Skeletal muscle satellite cell (primary cell): ENCODE data around the gene LAMB4.
A peak's percentile ranks its signal among the peaks of the same experiment; 100 is the strongest.

Experiments used
- H3K27me3 ChIP-seq: 2 replicates; pipeline ENCODE4 v1.7.0; 2013; ENCODE audit warnings: low read length; ENCODE audit not compliant: control insufficient read depth, insufficient read depth
- H3K36me3 ChIP-seq: 2 replicates; pipeline ENCODE4 v1.7.0; 2013; ENCODE audit warnings: mild to moderate bottlenecking, control low read depth, low read length; ENCODE audit not compliant: insufficient read depth
- H3K4me1 ChIP-seq: 2 replicates; pipeline ENCODE4 v1.7.0; 2013; ENCODE audit warnings: low read length; ENCODE audit not compliant: control insufficient read depth, insufficient read depth
- H3K4me2 ChIP-seq: 2 replicates; pipeline ENCODE4 v1.7.0; 2013; ENCODE audit warnings: mild to moderate bottlenecking, low read length
- H3K4me3 ChIP-seq: 2 replicates; pipeline ENCODE4 v1.7.0; 2013; ENCODE audit warnings: low read length
- H3K9ac ChIP-seq: 2 replicates; pipeline ENCODE4 v1.7.0; 2013; ENCODE audit warnings: mild to moderate bottlenecking, low read depth, low read length, moderate library complexity
- H3K9me3 ChIP-seq: replicated peaks from 2 replicates; pipeline ENCODE4 v1.7.0; 2013; ENCODE audit warnings: mild to moderate bottlenecking, control low read depth, low read length

The LAMB4 gene

DNA sequence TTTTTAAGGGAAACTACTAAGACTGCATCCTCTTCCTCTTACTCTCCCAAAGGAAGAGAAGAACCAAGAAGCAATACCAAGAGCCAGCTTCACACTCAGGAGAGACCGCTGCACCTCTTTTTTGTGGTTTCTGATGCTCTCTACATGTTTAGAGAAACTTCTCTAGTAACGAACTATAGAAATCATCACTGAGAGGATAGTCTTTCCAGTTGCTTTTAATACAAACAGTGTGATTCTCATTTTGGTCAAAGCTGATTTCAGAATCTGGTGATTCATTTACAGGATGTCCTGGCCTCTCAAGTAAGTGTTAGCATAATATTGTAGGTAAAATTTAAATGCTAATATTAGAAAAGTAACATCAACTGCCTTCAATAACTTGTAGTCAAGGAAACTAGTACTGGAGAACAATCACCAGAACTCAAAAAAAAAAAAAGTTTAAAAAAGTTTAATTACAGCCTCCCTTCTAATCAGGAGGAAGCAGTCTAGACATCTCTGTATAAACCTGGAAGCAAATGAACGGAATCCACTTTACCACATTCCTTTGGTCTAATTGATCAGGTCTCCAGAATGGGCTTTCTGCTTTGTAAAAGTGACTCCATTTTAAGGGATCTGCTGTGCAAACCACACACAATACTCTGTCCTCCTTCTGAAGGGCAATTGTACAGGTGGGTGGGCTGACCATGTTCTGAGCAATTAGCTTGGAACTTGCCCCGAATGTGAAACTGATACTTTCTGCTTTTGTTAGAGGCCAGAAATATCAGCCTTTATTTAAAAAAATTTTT lies 130.2 kb downstream of the LAMB4 start:
- H3K27me3 ChIP-seq, result no peaks in the 10 kb centered on the region

DNA sequence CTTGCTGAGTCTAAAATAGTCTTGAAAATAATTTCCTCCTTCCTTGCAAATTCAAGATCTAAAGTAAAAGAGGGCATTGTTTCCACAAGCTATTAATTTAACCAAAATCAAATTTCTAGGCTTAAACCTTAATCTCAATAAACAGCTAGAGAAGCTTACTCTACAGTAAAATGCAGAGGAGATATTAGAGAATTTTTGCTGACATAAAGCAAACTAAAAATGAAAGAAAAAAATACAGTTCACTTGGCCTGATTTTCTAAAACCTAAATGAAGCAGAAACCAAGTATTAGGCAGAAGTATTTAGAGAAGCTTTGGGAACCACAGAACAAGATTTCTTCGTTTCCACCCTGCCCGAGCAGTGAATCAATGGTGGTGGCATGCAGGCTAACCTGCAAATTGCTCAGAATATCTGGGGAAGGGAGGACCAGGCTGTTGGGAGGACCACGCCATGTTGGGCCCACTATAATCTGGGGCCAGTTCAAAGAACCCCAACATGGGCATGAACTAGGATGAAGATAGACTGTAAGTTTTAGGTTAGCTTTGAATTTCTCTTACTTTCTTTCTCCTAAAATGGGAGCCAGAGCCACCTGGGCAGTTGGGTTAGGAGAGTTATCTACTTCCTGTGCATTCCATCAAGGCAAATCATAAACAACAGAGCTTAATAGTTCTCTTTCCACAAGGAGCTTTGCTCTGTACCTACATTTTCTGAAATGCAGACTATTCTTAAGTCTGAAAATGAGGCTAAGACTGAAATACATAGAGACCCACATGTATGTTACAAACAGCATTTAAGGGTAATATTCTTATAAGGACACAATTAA lies 131.3 kb downstream of the LAMB4 start:
- peak overlapping the region; percentile 25 for H3K4me3 ChIP-seq

More for the DNA sequence above, 130.2 kb downstream of the LAMB4 start:
- Histone ChIP-seq H3K4me1 (peaks cover 73% of the 10 kb centered on the region), H3K4me3 (peak overlapping the region; percentile 6), H3K9ac (peak overlapping the region; percentile 13), H3K9me3 (no peaks in the 10 kb centered on the region), H3K36me3 (peaks cover 39% of the 10 kb centered on the region), H3K4me2 (peak overlapping the region; percentile 94)

DNA sequence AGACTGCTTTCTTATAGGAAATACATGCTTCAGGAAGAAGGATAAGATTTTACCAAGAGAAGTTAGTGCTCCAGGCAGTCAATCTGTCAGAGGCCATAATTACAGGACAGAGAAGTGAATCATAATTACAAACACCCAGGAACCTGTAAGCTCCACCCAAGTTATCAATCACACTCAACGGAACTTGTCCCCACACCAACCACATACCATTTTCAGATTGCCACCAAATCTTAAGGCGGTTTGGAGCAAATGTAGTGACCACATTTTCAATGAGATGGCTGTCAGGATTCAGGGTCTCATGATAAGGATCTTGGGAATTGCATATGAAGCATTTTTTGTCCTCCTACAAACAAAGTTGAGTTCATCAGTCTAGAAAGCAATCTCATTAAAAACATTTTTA lies 132.0 kb downstream of the LAMB4 start:
- H3K4me1 ChIP-seq, result peaks cover 79% of the 10 kb centered on the region
- peaks cover 57% of the 10 kb centered on the region for H3K36me3 ChIP-seq
- no peak overlapping the region for H3K9ac ChIP-seq
- H3K4me3 ChIP-seq, result peak overlapping the region; percentile 8
- no peaks in the 10 kb centered on the region for H3K27me3 ChIP-seq
- H3K9me3 ChIP-seq, result no peaks in the 10 kb centered on the region
- peak overlapping the region; percentile 7 for H3K4me2 ChIP-seq

More for the DNA sequence above, 131.3 kb downstream of the LAMB4 start:
- H3K9me3 ChIP-seq, result no peaks in the 10 kb centered on the region
- H3K27me3 ChIP-seq, result no peaks in the 10 kb centered on the region
- peak overlapping the region; percentile 13 for H3K9ac ChIP-seq
- H3K4me1 ChIP-seq, result peaks cover 80% of the 10 kb centered on the region
- peak overlapping the region; percentile 94 for H3K4me2 ChIP-seq
- H3K36me3 ChIP-seq, result peaks cover 50% of the 10 kb centered on the region

DNA sequence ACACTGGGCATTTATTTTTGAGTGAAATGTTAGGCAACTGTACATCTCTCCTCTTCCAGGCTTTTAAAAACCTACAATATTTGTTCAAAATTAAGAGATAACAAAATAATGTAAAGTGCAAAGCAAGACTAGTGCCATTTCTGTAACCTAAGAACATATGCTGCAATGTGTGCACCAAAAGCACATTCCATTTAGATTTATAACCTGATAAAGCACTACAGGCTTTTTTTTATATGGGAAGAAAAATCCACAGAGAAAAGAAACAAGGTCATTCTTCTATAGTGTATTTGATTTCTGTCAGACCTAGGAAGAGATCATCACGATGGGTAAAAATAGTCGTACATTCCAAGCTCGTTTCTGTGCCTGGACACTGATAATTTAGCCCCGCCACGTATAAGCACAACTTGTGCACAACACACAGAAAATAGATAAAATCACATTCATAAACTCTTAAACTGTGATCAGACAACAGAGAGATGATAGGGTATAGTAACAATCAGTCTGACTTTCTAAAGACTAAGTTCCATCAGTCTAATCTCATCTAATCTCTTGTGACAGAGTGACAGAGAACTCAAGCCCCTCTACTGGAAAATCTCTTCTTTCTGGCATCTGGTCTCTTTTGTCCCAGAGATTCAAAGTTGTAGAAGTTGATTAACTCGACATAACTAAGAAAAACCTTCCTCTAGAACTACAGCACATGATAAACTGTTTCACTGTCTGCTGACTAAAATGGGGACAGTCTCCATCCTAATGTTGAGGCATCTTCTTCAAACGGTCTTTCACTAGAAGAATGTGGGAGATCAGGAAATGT lies 133.9 kb downstream of the LAMB4 start:
- Histone ChIP-seq H3K27me3 (no peaks in the 10 kb centered on the region), H3K4me3 (peak overlapping the region; percentile 49), H3K4me1 (peaks cover 76% of the 10 kb centered on the region), H3K36me3 (peaks cover 67% of the 10 kb centered on the region), H3K4me2 (peak overlapping the region; percentile 71), H3K9ac (peak overlapping the region; percentile 76), H3K9me3 (no peaks in the 10 kb centered on the region)

GRCh38 chr7:107995184-107996071 lies 134.7 kb downstream of the LAMB4 start:
- Histone ChIP-seq H3K36me3 (peaks cover 69% of the 10 kb centered on the region), H3K4me2 (peak overlapping the region; percentile 71), H3K4me1 (peaks cover 68% of the 10 kb centered on the region), H3K27me3 (no peaks in the 10 kb centered on the region), H3K4me3 (peak overlapping the region; percentile 8), H3K9me3 (no peaks in the 10 kb centered on the region), H3K9ac (peak overlapping the region; percentile 76)

GRCh38 chr7:107994421-107995030 lies 135.6 kb downstream of the LAMB4 start:
- Histone ChIP-seq H3K4me1 (peaks cover 59% of the 10 kb centered on the region), H3K9ac (peak overlapping the region; percentile 76), H3K9me3 (no peaks in the 10 kb centered on the region), H3K4me3 (no peak overlapping the region), H3K36me3 (peaks cover 76% of the 10 kb centered on the region), H3K27me3 (no peaks in the 10 kb centered on the region), H3K4me2 (peak overlapping the region; percentile 71)

GRCh38 chr7:107993891-107994291 lies 136.3 kb downstream of the LAMB4 start:
- no peak overlapping the region for H3K4me3 ChIP-seq
- H3K4me1 ChIP-seq, result peaks cover 52% of the 10 kb centered on the region
- H3K36me3 ChIP-seq, result peaks cover 77% of the 10 kb centered on the region
- H3K9ac ChIP-seq, result no peak overlapping the region
- no peaks in the 10 kb centered on the region for H3K27me3 ChIP-seq
- no peaks in the 10 kb centered on the region for H3K9me3 ChIP-seq
- H3K4me2 ChIP-seq, result peak overlapping the region; percentile 14

GRCh38 chr7:107989618-107990373 lies 140.4 kb downstream of the LAMB4 start:
- Histone ChIP-seq H3K36me3 (peaks cover 86% of the 10 kb centered on the region), H3K4me2 (no peak overlapping the region), H3K9ac (no peak overlapping the region), H3K4me3 (no peak overlapping the region), H3K9me3 (no peaks in the 10 kb centered on the region), H3K4me1 (peaks cover 13% of the 10 kb centered on the region), H3K27me3 (no peaks in the 10 kb centered on the region)

DNA sequence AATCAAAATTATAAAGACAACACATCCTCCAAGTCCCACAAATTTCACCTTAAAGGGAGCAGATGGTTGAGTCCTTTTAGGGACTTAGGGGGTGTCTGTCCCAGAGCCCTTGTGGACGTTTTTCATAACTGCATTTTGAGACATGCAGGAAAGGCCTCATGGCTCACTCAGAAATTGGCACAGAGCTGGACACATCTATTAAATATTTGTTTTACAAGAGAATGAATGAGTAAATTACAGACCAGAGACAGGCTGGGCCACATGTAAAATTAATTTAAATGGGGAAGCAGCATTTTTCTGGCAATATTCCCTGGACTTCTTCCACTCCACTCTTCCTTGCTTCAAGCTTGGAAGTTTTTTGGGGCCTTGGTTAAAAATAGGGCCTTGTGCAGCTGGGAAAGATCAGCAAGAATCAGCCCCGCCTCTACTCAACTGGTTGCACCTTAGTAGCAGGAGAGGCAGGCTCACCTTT lies 147.2 kb downstream of the LAMB4 start:
- H3K9me3 ChIP-seq, result no peaks in the 10 kb centered on the region
- no peak overlapping the region for H3K4me3 ChIP-seq
- H3K4me2 ChIP-seq, result no peak overlapping the region
- no peaks in the 10 kb centered on the region for H3K27me3 ChIP-seq
- H3K9ac ChIP-seq, result no peak overlapping the region
- H3K36me3 ChIP-seq, result peaks cover 85% of the 10 kb centered on the region
- H3K4me1 ChIP-seq, result peaks cover 7% of the 10 kb centered on the region
